Measurements from ENCODE around the gene SGMS2.
A peak's percentile ranks its signal among the peaks of the same experiment; 100 is the strongest.

SGMS2 gene

GRCh38 chr4:107824350-107825071 lies at the start of gene SGMS2:
Gene SGMS2 (plus strand): TSS chr4:107824932. CDS start chr4:107895554, 70,622 bp downstream.
- peak; percentile 20 to 51 for DNase-seq

- no peak for DNase-seq
Observed at GRCh38 chr4:107777890-107778289, 46.8 kb upstream of the SGMS2 start.

GRCh38 chr4:107778784-107779530 lies 45.8 kb upstream of the SGMS2 start:
- no peak for DNase-seq

- DNase-seq: no peak
Observed at GRCh38 chr4:107780665-107781064, 44.1 kb upstream of the SGMS2 start.

- no peak for DNase-seq
Observed at GRCh38 chr4:107791902-107792301, 32.8 kb upstream of the SGMS2 start.

GRCh38 chr4:107792711-107793110 lies 32.0 kb upstream of the SGMS2 start:
- no peak for DNase-seq

GRCh38 chr4:107793996-107794395 lies 30.7 kb upstream of the SGMS2 start:
- no peak for DNase-seq

- DNase-seq: no peak
Observed at GRCh38 chr4:107799669-107800450, 24.9 kb upstream of the SGMS2 start.

GRCh38 chr4:107800706-107801105 lies 24.0 kb upstream of the SGMS2 start:
- DNase-seq: no peak

GRCh38 chr4:107801766-107802211 lies 22.9 kb upstream of the SGMS2 start:
- no peak for DNase-seq

GRCh38 chr4:107804956-107805355 lies 19.8 kb upstream of the SGMS2 start:
- no peak for DNase-seq

- DNase-seq: no peak
Observed at GRCh38 chr4:107806196-107806595, 18.5 kb upstream of the SGMS2 start.

- DNase-seq: no peak
Observed at GRCh38 chr4:107808572-107808971, 16.2 kb upstream of the SGMS2 start.

- no peak for DNase-seq
Observed at GRCh38 chr4:107809210-107809609, 15.5 kb upstream of the SGMS2 start.

GRCh38 chr4:107814758-107815157 lies 10.0 kb upstream of the SGMS2 start:
- DNase-seq: no peak

GRCh38 chr4:107815158-107815557 lies 9.6 kb upstream of the SGMS2 start:
- DNase-seq: no peak

- DNase-seq: no peak
Observed at GRCh38 chr4:107818301-107818910, 6.3 kb upstream of the SGMS2 start.

- no peak for DNase-seq
Observed at GRCh38 chr4:107823870-107824349, 822 bp upstream of the SGMS2 start.

GRCh38 chr4:107825072-107825824 lies 516 bp downstream of the SGMS2 start:
- DNase-seq: peak in 1 of 2 experiments; percentile 20

- DNase-seq: no peak
Observed at GRCh38 chr4:107826421-107826980, 1.8 kb downstream of the SGMS2 start.

- no peak for DNase-seq
Observed at GRCh38 chr4:107828315-107829090, 3.8 kb downstream of the SGMS2 start.
